GM12878 (cell line): ENCODE data around the gene COQ3.

ENCODE experiments used
- EP300 ChIP-seq, 2 experiments: fragments of 150-350 bp in 1 of 2; IDR thresholded peaks; 2 replicates each; pipeline ENCODE4 v1.6.1; 2011 to 2012; ENCODE audit warnings: low read depth in 2 of 2, low read length in 2 of 2, borderline replicate concordance in 1 of 2, improper control_type of control experiment in 1 of 2, inconsistent platforms in 1 of 2; ENCODE audit not compliant: control insufficient read depth in 1 of 2
- ESRRA ChIP-seq: IDR thresholded peaks from 2 replicates; pipeline ENCODE4 v1.6.1; 2012; ENCODE audit warnings: mild to moderate bottlenecking, low read length, improper control_type of control experiment
- MAX ChIP-seq: IDR thresholded peaks from 2 replicates; pipeline ENCODE4 v1.6.1; 2012; ENCODE audit warnings: low read depth, low read length, improper control_type of control experiment
- POLR2AphosphoS5 ChIP-seq: IDR thresholded peaks from 2 replicates; pipeline ENCODE4 v1.6.1; 2011; ENCODE audit warnings: mild to moderate bottlenecking, low read length, inconsistent platforms
- SRF ChIP-seq, 2 experiments: IDR thresholded peaks; 2 replicates each; pipeline ENCODE4 v1.6.1; 2011; ENCODE audit warnings: low read depth in 2 of 2, low read length in 2 of 2, mild to moderate bottlenecking in 1 of 2, moderate library complexity in 1 of 2
- ZNF274 ChIP-seq: IDR thresholded peaks from one replicate; pipeline ENCODE4 v1.8.0; 2011; ENCODE audit not compliant: insufficient read length, insufficient read depth
- TF ChIP-seq, protein P1 (sequence below), 3 experiments: IDR thresholded peaks in 2 of 3; conservative IDR thresholded peaks in 1 of 3; 2 replicates each; pipeline ENCODE4 v1.5.1; 2011; ENCODE audit warnings: low read depth in 3 of 3, low read length in 3 of 3, mild to moderate bottlenecking in 3 of 3, control low read depth in 2 of 3, moderate library complexity in 2 of 3, inconsistent platforms in 1 of 3, mixed read lengths in 1 of 3; ENCODE audit not compliant: control insufficient read depth in 2 of 3, insufficient read depth in 1 of 3; ENCODE audit errors: extremely low read depth in 1 of 3

DNA sequence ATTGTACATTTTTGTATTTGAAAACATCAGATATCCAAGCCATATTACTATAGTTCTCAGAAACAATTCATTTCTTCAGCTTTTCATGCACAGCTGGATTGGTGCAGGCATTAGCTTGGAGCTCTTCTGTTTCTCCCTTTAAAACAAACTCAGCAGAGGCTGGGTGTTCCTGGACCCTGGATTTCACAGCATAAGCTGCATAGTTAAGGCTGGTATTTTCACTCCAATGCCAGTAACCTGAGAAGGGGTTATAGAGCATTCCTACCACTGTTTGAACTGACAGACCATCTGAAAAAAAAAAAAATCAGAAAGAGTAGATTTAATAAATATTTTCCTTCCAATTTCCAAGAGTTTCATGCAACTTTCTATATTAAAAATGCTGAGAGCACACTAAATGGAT lies 24.5 kb downstream of the COQ3 start:
- no peak for TF ChIP-seq POLR2AphosphoS5
- no peak for TF ChIP-seq ZNF274
- TF ChIP-seq, protein P1, sequence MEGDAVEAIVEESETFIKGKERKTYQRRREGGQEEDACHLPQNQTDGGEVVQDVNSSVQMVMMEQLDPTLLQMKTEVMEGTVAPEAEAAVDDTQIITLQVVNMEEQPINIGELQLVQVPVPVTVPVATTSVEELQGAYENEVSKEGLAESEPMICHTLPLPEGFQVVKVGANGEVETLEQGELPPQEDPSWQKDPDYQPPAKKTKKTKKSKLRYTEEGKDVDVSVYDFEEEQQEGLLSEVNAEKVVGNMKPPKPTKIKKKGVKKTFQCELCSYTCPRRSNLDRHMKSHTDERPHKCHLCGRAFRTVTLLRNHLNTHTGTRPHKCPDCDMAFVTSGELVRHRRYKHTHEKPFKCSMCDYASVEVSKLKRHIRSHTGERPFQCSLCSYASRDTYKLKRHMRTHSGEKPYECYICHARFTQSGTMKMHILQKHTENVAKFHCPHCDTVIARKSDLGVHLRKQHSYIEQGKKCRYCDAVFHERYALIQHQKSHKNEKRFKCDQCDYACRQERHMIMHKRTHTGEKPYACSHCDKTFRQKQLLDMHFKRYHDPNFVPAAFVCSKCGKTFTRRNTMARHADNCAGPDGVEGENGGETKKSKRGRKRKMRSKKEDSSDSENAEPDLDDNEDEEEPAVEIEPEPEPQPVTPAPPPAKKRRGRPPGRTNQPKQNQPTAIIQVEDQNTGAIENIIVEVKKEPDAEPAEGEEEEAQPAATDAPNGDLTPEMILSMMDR (IDR thresholded peaks at IDR 0.05 in 2 of 3, conservative IDR thresholded peaks at IDR 0.05 in 1 of 3; ENCODE audit: control insufficient read depth in 2 of 3, extremely low read depth in 1 of 3, insufficient read depth in 1 of 3, low read depth in 3 of 3, low read length in 3 of 3): no peak
- TF ChIP-seq ESRRA: no peak
- TF ChIP-seq MAX: no peak
- no peak for TF ChIP-seq SRF (IDR thresholded peaks at IDR 0.05; ENCODE audit: low read depth in 2 of 2, low read length in 2 of 2)
- TF ChIP-seq EP300 (IDR thresholded peaks at IDR 0.05; ENCODE audit: borderline replicate concordance in 1 of 2, control insufficient read depth in 1 of 2, low read depth in 2 of 2, low read length in 2 of 2): no peak
